GM19372 (cell line): ENCODE measurements around the gene CIAO1.

Experiments
- ATAC-seq: cut with Tn5 transposase; IDR thresholded peaks from one replicate; pipeline ENCODE4 v1.9.1; 2021; ENCODE audit warnings: mild to moderate bottlenecking, low read depth, moderate library complexity; ENCODE audit not compliant: unreplicated experiment

The CIAO1 gene

GRCh38 chr2:96320728-96321622 is 55.0 kb downstream of the CIAO1 start:
- peak; percentile 19 for ATAC-seq
